GM20431 (cell line): Measurements from ENCODE around the gene MELTF.

Experiments
- in situ Hi-C: fragments of 300-500 bp; cut with MseI, MboI; formaldehyde crosslinking; loops from one replicate; pipeline ENCODE4 v1.15.0; 2020; ENCODE audit warnings: low sequenced_read_pairs; ENCODE audit not compliant: unreplicated experiment

The MELTF gene

GRCh38 chr3:196998966-196999760 is 30.5 kb downstream of the MELTF start:
- in situ Hi-C loops, result loop anchor here (25.0 kb wide), 1 partner anchor 513 kb away; no protein-coding TSS in a partner anchor

DNA sequence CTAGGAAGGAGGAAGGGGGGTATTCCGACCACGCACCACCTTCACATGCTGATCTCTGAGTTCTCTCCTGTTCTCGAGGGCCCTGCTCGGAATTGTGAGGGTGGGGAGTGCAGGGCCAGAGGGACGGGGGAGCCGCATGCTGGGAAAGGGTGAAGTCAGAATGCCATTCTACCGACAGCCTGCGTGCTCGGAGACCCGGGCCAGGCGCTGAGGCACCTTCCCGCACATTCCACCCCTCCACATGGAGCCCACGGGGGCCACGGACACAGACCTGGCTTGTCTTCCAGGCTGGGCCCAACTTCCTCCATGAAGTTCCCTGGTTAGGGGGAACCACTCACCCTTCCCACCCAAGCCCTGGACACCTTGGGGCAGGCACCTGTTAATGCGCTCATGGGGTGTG is 32.3 kb downstream of the MELTF start:
- in situ Hi-C loops, result loop anchor here (25.0 kb wide), 1 partner anchor 515 kb away; no protein-coding TSS in a partner anchor

GRCh38 chr3:196996454-196997265 is 33.0 kb downstream of the MELTF start:
- in situ Hi-C loops, result loop anchor here (25.0 kb wide), 1 partner anchor 516 kb away; no protein-coding TSS in a partner anchor

GRCh38 chr3:196995646-196996355 is 33.8 kb downstream of the MELTF start:
- in situ Hi-C loops, result loop anchor here (25.0 kb wide), 1 partner anchor 516 kb away; no protein-coding TSS in a partner anchor

DNA sequence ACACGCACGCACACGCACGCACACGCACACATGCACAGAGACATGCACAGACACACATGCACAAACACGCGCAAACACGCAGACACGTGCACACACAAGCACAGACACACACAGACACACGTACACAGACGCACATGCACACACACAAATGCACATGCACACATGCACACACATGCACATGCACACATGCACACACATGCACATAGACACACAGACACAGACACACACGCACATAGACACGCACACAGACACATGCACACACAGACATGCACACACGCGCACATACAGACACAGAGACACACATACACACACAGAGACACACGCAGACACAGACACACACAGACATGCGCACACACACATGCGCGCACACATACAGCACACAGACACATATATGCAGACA is 34.6 kb downstream of the MELTF start:
- in situ Hi-C loops, result loop anchor here (25.0 kb wide), 1 partner anchor 517 kb away; no protein-coding TSS in a partner anchor

- in situ Hi-C loops, result loop anchor here (25.0 kb wide), 1 partner anchor 518 kb away; no protein-coding TSS in a partner anchor
Observed at GRCh38 chr3:196994056-196994455, 35.6 kb downstream of the MELTF start.

DNA sequence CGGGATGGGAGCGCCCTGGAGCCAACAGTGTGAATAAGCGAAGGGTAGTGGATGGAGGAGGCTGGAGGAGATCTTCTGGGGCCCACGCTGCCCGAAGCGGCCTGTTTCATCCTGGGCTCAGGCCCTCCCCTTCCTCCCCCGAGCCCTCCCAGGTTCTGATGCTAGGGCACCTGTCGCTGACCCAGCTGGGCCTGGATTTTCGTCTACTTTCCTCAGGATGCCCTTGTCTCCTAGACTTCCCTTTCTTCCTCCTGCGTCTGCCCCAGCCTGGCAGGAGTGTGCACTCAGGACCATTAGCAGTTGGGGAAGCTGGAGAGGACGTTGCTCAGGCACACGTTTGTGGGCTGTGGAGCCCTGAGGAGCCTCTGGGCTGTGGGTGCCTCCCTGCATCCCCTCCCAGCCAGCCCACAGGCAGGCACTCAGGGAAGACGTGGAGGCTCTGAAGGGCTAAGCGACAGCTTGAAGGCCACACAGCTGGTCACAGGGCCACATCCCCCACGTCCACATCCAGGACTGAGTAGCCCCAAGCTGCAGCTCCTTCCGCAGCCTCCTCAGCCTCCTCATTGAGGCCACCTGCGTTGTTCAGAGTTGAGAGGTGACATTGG is 37.1 kb downstream of the MELTF start:
- in situ Hi-C loops, result loop anchor here (25.0 kb wide), 1 partner anchor 520 kb away; no protein-coding TSS in a partner anchor

DNA sequence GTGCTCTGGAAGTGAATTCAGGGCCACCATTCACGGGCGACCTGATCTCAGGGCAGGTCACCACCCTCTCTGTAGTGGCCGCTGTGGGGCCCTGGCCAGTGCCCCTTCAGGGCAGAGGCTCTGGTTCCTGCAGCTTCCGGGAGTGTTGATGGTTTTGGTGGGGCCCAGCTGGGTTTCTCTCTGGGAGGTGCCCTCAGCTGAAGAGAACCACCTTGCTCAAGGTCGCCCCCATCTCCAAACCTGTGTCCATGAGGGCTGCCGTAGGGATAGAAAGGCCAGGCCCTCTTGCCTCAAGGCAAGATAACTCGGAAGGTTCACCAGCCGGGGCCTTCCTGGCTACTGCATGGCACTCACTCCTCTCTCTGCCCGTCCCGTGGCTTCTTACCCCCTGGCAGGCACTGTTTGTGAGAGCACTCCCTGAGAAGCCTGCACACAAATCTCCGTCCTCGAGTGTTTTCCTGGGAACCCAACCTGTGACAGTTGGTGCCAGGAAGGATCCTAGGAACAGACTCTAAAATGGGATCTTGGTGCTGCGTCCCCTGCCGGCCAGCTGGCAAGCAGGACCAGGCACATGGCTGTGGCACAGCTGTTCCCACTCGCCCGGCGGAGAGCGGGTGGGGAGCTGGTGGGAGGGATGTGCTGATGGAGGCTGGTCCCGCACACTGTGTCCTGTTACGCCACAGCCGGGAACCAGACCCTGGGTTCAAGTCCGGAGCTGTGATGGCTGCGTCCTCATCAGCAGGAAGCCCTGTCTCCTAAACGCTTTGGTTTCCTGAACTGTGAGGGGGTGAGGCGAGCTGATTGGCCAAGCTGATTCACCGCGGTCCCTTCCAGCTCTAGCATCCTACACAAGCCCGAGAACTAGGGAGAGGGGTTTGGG is 37.8 kb downstream of the MELTF start:
- in situ Hi-C loops, result loop anchor here (25.0 kb wide), 1 partner anchor 520 kb away; no protein-coding TSS in a partner anchor

DNA sequence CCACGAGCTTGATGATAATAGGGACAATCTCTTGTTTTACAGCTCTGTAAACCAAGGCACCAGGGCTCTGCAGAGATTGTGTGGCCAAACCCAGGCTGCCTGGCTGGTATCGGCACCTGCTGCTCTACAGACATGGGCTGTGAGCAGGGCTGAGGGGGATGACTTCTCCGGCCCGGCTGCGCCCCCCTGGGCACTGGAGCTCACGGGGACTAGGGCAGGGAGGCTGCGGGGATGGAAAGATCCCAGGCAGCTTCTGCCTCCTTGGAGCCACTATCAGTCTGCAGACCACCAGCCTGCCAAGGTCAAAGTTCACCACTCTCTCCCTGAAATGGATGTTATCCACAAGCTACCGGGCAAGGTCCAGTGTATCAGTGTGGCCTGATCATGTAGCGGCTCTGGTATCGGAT is 39.0 kb downstream of the MELTF start:
- in situ Hi-C loops, result loop anchor here (25.0 kb wide), 1 partner anchor 522 kb away; no protein-coding TSS in a partner anchor

DNA sequence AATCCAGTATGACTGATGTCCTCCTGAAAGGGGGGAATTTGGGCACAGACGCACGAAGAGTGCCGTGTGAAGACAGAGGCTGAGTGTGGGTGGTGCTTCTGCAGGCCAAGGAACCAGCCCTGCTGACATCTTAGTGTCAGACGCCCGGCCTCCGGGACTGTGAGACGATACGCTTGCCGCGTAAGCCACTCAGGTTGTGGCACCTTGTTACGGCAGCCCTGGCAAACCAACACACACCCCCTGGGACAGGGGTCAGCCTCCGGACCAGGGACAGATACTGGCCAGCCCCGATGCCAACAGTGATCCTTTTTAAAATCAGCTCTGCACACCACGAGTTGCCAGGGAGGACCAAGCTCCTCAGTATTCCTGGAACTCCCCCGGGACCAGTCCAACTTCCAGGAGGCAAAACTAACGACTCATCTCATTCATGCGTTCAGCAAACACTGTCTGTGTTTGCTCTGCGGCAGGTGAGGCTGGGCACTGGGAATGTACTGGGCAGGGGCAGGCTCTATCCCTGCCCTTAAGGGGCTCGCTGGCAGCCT is 39.8 kb downstream of the MELTF start:
- in situ Hi-C loops, result loop anchor here (25.0 kb wide), 1 partner anchor 523 kb away; no protein-coding TSS in a partner anchor

- in situ Hi-C loops, result loop anchor here (25.0 kb wide), 1 partner anchor 524 kb away; no protein-coding TSS in a partner anchor
Observed at GRCh38 chr3:196988241-196989029, 41.2 kb downstream of the MELTF start.

DNA sequence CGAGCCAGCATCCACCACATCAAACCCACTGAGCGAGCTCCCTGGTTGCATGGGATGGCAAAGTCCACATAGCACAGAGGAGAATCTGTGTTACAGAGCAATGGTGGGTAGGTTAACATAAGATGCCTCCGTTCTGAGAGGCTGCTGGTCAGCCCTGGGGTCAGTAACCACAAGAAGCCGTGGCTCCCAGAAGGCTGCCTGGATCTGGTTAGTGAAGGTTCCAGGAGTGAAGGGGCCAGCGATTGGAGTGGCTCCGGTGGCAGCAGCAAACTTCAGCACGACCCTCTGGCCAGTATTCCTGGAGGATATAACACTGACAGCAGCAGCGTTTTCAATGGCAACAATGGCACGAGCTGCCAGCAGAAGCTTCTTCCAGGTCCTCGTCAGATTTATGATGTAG is 42.6 kb downstream of the MELTF start:
- in situ Hi-C loops, result loop anchor here (25.0 kb wide), 1 partner anchor 525 kb away; no protein-coding TSS in a partner anchor

GRCh38 chr3:196985954-196986885 is 43.4 kb downstream of the MELTF start:
- in situ Hi-C loops, result loop anchor here (25.0 kb wide), 1 partner anchor 526 kb away; no protein-coding TSS in a partner anchor

DNA sequence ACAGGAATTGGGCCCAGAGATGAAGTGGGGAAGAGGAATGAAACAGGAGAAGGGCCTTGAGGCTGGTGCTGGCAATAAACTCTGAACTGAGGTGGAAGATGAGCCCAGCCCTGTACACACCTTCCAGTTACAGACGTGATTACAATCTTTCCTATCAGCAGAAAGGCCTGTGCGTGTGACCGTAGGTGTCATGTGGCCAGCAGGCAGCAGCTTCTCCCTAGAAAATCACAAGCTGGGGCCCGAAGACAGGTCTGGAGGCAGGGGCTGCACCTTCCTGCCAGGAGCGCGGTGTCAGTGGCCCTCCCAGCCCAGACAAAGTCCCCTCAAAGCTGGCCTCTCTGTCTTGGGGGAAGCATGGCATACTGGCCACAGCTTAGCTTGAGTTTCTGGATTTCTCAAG is 44.3 kb downstream of the MELTF start:
- in situ Hi-C loops, result loop anchor here (25.0 kb wide), 1 partner anchor 527 kb away; no protein-coding TSS in a partner anchor

- in situ Hi-C loops, result loop anchor here (25.0 kb wide), 1 partner anchor 529 kb away; no protein-coding TSS in a partner anchor
Observed at GRCh38 chr3:196983186-196983585, 46.4 kb downstream of the MELTF start.

DNA sequence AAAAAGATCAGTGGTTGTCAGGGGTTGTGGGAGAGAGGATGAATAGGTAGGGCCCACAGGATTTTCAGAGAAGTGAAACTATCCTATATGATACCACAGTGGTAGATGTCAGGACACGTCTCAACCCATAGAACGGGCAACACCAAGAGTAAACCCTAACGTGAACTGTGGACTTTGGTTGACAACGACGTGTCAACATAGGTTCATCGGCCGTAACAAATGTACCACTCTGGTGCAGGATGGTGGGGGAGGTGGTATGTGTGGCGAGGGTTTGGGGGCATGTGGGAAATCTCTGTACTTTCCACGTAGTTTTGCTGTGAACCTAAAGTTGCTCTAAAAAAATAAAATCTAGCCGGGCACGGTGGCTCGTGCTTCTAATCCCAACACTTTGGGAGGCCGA is 48.0 kb downstream of the MELTF start:
- in situ Hi-C loops, result loop anchor here (25.0 kb wide), 1 partner anchor 531 kb away; no protein-coding TSS in a partner anchor
